Neural progenitor cell (in vitro differentiated cells): ENCODE data around the gene NCOA6. TPM values are rescaled to one million over a fixed set of nuclear protein-coding genes. Genes with fewer than 3 reads are reported as not detected.

Experiments
- DNase-seq: peaks from one replicate; pipeline ENCODE4 v3.0.0-alpha.2; 2016; ENCODE audit warnings: low spot score
- H2AFZ ChIP-seq: fragments of 200-600 bp; sonication (generic); replicated peaks from 2 replicates; pipeline ENCODE4 v1.6.1; 2016; ENCODE audit warnings: antibody characterized with exemption
- H3F3A ChIP-seq: fragments of 200-600 bp; sonication (generic); 2 replicates; pipeline ENCODE4 v1.6.1; 2016; ENCODE audit warnings: antibody characterized with exemption, low read depth
- H3K27ac ChIP-seq: fragments of 200-600 bp; sonication (generic); 2 replicates; pipeline ENCODE4 v1.5.1; 2016; ENCODE audit warnings: mild to moderate bottlenecking
- H3K27me3 ChIP-seq: fragments of 200-600 bp; sonication (generic); 2 replicates; pipeline ENCODE4 v1.6.1; 2016; ENCODE audit warnings: mild to moderate bottlenecking, moderate library complexity
- H3K36me3 ChIP-seq: fragments of 200-600 bp; sonication (generic); 2 replicates; pipeline ENCODE4 v1.5.1; 2016
- H3K4me1 ChIP-seq: fragments of 200-600 bp; sonication (generic); 2 replicates; pipeline ENCODE4 v1.6.1; 2016; ENCODE audit warnings: mixed run types
- H3K4me2 ChIP-seq: fragments of 200-600 bp; sonication (generic); 2 replicates; pipeline ENCODE4 v1.6.1; 2016
- H3K4me3 ChIP-seq: fragments of 200-600 bp; sonication (generic); 2 replicates; pipeline ENCODE4 v1.5.1; 2016
- H3K79me2 ChIP-seq: fragments of 200-600 bp; sonication (generic); 2 replicates; pipeline ENCODE4 v1.6.1; 2016; ENCODE audit warnings: low read depth
- H3K9ac ChIP-seq: fragments of 200-600 bp; sonication (generic); 2 replicates; pipeline ENCODE4 v1.6.1; 2016
- H3K9me3 ChIP-seq: fragments of 200-600 bp; sonication (generic); 2 replicates; pipeline ENCODE4 v1.5.1; 2016; ENCODE audit warnings: low read depth
- H4K20me1 ChIP-seq: fragments of 200-600 bp; sonication (generic); 2 replicates; pipeline ENCODE4 v1.6.1; 2016; ENCODE audit warnings: low read depth
- H3K27ac Mint-ChIP-seq: 3 replicates; pipeline ENCODE4 v1.8.0; 2021; ENCODE audit warnings: mixed read lengths
- H3K27me3 Mint-ChIP-seq: 2 replicates; pipeline ENCODE4 v1.8.0; 2022; ENCODE audit warnings: low read depth, mild to moderate bottlenecking, inconsistent platforms, moderate library complexity, mixed read lengths; ENCODE audit not compliant: insufficient read depth
- H3K36me3 Mint-ChIP-seq: 3 replicates; pipeline ENCODE4 v1.8.0; 2021; ENCODE audit warnings: mixed read lengths
- H3K4me1 Mint-ChIP-seq: 3 replicates; pipeline ENCODE4 v1.8.0; 2021; ENCODE audit warnings: mixed read lengths
- H3K4me3 Mint-ChIP-seq: 3 replicates; pipeline ENCODE4 v1.8.0; 2021; ENCODE audit warnings: mild to moderate bottlenecking, moderate library complexity, mixed read lengths
- H3K9me3 Mint-ChIP-seq: 3 replicates; pipeline ENCODE4 v1.8.0; 2020; ENCODE audit warnings: mixed read lengths
- CTCF ChIP-seq: fragments of 200-600 bp; sonication (generic); IDR thresholded peaks from 2 replicates; pipeline ENCODE4 v1.5.1; 2017; ENCODE audit warnings: antibody characterized with exemption, mild to moderate bottlenecking
- EZH2 ChIP-seq: fragments of 200-600 bp; sonication (generic); IDR thresholded peaks from 2 replicates; pipeline ENCODE4 v1.6.1; 2017; ENCODE audit warnings: antibody characterized with exemption, mild to moderate bottlenecking, moderate library complexity
- EZH2phosphoT487 ChIP-seq: fragments of 200-600 bp; sonication (generic); IDR thresholded peaks from 2 replicates; pipeline ENCODE4 v1.6.1; 2017; ENCODE audit warnings: antibody characterized with exemption
- total RNA-seq: library from RNA; depleted of rRNA; stranded (reverse); fragments of >200 nt; gene quantifications from 2 replicates; pipeline ENCODE4 v1.2.3, GENCODE V29; 2015; ENCODE audit warnings: low replicate concordance

Gene NCOA6
- total RNA-seq, 1 donor from 2014 or later, result 14.3 TPM

- Histone ChIP-seq H3K4me3 (no peak overlapping the region), H2AFZ (no peak overlapping the region), H3K79me2 (no peaks in the 10 kb centered on the region), H3K27ac (no peak overlapping the region), H3K4me1 (no peaks in the 10 kb centered on the region), H4K20me1 (no peaks in the 10 kb centered on the region), H3K36me3 (peaks cover 11% of the 10 kb centered on the region), H3K4me2 (no peak overlapping the region), H3F3A (no peaks in the 10 kb centered on the region), H3K9ac (no peak overlapping the region), H3K9me3 (no peaks in the 10 kb centered on the region), H3K27me3 (no peaks in the 10 kb centered on the region)
- Mint-ChIP-seq H3K27ac (no peak overlapping the region), H3K36me3 (peaks cover 27% of the 10 kb centered on the region), H3K4me1 (no peaks in the 10 kb centered on the region), H3K4me3 (no peak overlapping the region), H3K9me3 (no peaks in the 10 kb centered on the region), H3K27me3 (peaks cover 2% of the 10 kb centered on the region)
- TF ChIP-seq EZH2, result no peak
- no peak for TF ChIP-seq EZH2phosphoT487
- TF ChIP-seq CTCF, result no peak
- no peak for DNase-seq
These were observed 63.4 kb downstream of the NCOA6 start for GRCh38 chr20:34762031-34762555.

DNA sequence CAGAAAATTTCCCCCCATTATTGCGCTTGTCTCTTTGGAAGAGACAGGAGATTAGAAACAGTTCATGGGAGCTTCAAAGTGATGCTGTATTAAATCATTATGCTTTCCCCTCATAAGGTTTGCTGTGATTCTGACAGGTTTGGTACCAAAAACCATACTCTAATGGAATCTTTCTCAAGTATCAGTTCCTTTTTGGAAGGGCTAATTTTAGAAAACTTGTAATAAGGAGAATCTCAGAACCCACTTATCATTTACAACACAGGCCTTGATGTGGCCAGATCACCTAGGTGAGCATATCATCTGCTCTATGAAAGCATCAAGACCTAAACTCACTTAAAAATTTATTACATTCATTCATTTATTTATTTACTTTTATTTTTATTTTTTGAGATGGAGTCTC is 70.1 kb downstream of the NCOA6 start:
- Histone ChIP-seq H2AFZ (no peak overlapping the region), H4K20me1 (no peaks in the 10 kb centered on the region), H3K27me3 (no peaks in the 10 kb centered on the region), H3K4me3 (no peak overlapping the region), H3F3A (no peaks in the 10 kb centered on the region), H3K4me1 (no peaks in the 10 kb centered on the region), H3K9ac (no peak overlapping the region), H3K9me3 (no peaks in the 10 kb centered on the region), H3K36me3 (peaks cover 7% of the 10 kb centered on the region), H3K27ac (no peak overlapping the region), H3K79me2 (no peaks in the 10 kb centered on the region), H3K4me2 (no peak overlapping the region)
- TF ChIP-seq EZH2phosphoT487 (no peak), CTCF (no peak), EZH2 (no peak)
- Mint-ChIP-seq H3K9me3 (no peaks in the 10 kb centered on the region), H3K4me3 (no peak overlapping the region), H3K27ac (no peak overlapping the region), H3K4me1 (no peaks in the 10 kb centered on the region), H3K27me3 (no peaks in the 10 kb centered on the region), H3K36me3 (peaks cover 29% of the 10 kb centered on the region)
- no peak for DNase-seq

- H3K9me3 Mint-ChIP-seq, result no peaks in the 10 kb centered on the region
- Histone ChIP-seq H4K20me1 (no peaks in the 10 kb centered on the region), H3F3A (no peaks in the 10 kb centered on the region), H3K36me3 (peaks cover 7% of the 10 kb centered on the region), H2AFZ (no peak overlapping the region), H3K27me3 (no peaks in the 10 kb centered on the region), H3K4me2 (no peak overlapping the region), H3K79me2 (no peaks in the 10 kb centered on the region), H3K9ac (no peak overlapping the region), H3K27ac (no peak overlapping the region), H3K4me3 (no peak overlapping the region), H3K4me1 (no peaks in the 10 kb centered on the region), H3K9me3 (no peaks in the 10 kb centered on the region)
- peaks cover 32% of the 10 kb centered on the region for H3K36me3 Mint-ChIP-seq
- no peak for DNase-seq
- no peaks in the 10 kb centered on the region for H3K4me1 Mint-ChIP-seq
- no peaks in the 10 kb centered on the region for H3K27me3 Mint-ChIP-seq
- H3K27ac Mint-ChIP-seq, result no peak overlapping the region
- TF ChIP-seq EZH2phosphoT487, result no peak
- no peak for TF ChIP-seq EZH2
- no peak for TF ChIP-seq CTCF
- no peak overlapping the region for H3K4me3 Mint-ChIP-seq
These were observed 70.8 kb downstream of the NCOA6 start for GRCh38 chr20:34754611-34755010.
